ENCODE results near the gene KRTAP9-2. TPM values are rescaled to one million over a fixed set of nuclear protein-coding genes. Genes with fewer than 3 reads are reported as not detected.

KRTAP9-2 gene
- total RNA-seq, 1 experiment from 2014 or later = not detected

- Mint-ChIP-seq H3K9me3 (ENCODE audit: low read depth, unreplicated experiment) (peaks cover 4% of the 10 kb centered on the region), H3K27ac (ENCODE audit: unreplicated experiment) (no peak overlapping the region), H3K27me3 (ENCODE audit: unreplicated experiment) (no peaks in the 10 kb centered on the region), H3K36me3 (ENCODE audit: insufficient read depth, unreplicated experiment) (no peaks in the 10 kb centered on the region), H3K4me3 (ENCODE audit: low read depth, unreplicated experiment) (no peak overlapping the region), H3K4me1 (ENCODE audit: low read depth, unreplicated experiment) (peaks cover 15% of the 10 kb centered on the region)
- DNase-seq = no peak
- CTCF ChIA-PET = interaction anchor here (0.5 to 1.2 kb wide), 4 partner anchors 38 to 278 kb away, joined by 3 to 6 read pairs (median 3); partner anchors contain the start of gene KRTAP2-4
- intact Hi-C loops (cut with micrococcal nuclease; ENCODE audit: unreplicated experiment) = no loop called here
- TF ChIP-seq CTCF (IDR thresholded peaks at IDR 0.05; ENCODE audit: unreplicated experiment) = no peak
- BruUV-seq (replicated peaks) = no TSS peak
Measured at GRCh38 chr17:41212524-41213169, 13.8 kb upstream of the KRTAP9-2 start.

GRCh38 chr17:41215681-41216080, 10.8 kb upstream of the KRTAP9-2 start:
- BruUV-seq (replicated peaks) = no TSS peak
- intact Hi-C loops (cut with micrococcal nuclease; ENCODE audit: unreplicated experiment) = no loop called here
- H3K4me1 Mint-ChIP-seq (ENCODE audit: low read depth, unreplicated experiment) = peaks cover 15% of the 10 kb centered on the region
- H3K4me3 Mint-ChIP-seq (ENCODE audit: low read depth, unreplicated experiment) = no peak overlapping the region
- no peak for DNase-seq
- H3K9me3 Mint-ChIP-seq (ENCODE audit: low read depth, unreplicated experiment) = peaks cover 4% of the 10 kb centered on the region
- no peak overlapping the region for H3K27ac Mint-ChIP-seq (ENCODE audit: unreplicated experiment)
- H3K36me3 Mint-ChIP-seq (ENCODE audit: insufficient read depth, unreplicated experiment) = no peaks in the 10 kb centered on the region
- H3K27me3 Mint-ChIP-seq (ENCODE audit: unreplicated experiment) = no peaks in the 10 kb centered on the region
- CTCF ChIA-PET = no interaction called here
- TF ChIP-seq CTCF (IDR thresholded peaks at IDR 0.05; ENCODE audit: unreplicated experiment) = no peak

- no TSS peak for BruUV-seq (replicated peaks)
- no peaks in the 10 kb centered on the region for H3K4me1 Mint-ChIP-seq (ENCODE audit: low read depth, unreplicated experiment)
- no peak for DNase-seq
- H3K4me3 Mint-ChIP-seq (ENCODE audit: low read depth, unreplicated experiment) = no peak overlapping the region
- no peaks in the 10 kb centered on the region for H3K27me3 Mint-ChIP-seq (ENCODE audit: unreplicated experiment)
- intact Hi-C loops (cut with micrococcal nuclease; ENCODE audit: unreplicated experiment) = no loop called here
- H3K27ac Mint-ChIP-seq (ENCODE audit: unreplicated experiment) = no peak overlapping the region
- CTCF ChIA-PET = no interaction called here
- H3K9me3 Mint-ChIP-seq (ENCODE audit: low read depth, unreplicated experiment) = peaks cover 4% of the 10 kb centered on the region
- H3K36me3 Mint-ChIP-seq (ENCODE audit: insufficient read depth, unreplicated experiment) = no peaks in the 10 kb centered on the region
- no peak for TF ChIP-seq CTCF (IDR thresholded peaks at IDR 0.05; ENCODE audit: unreplicated experiment)
Measured at GRCh38 chr17:41223821-41224220, 2.6 kb upstream of the KRTAP9-2 start.

- CTCF ChIA-PET = no interaction called here
- H3K27me3 Mint-ChIP-seq (ENCODE audit: unreplicated experiment) = no peaks in the 10 kb centered on the region
- no peaks in the 10 kb centered on the region for H3K36me3 Mint-ChIP-seq (ENCODE audit: insufficient read depth, unreplicated experiment)
- no peak overlapping the region for H3K27ac Mint-ChIP-seq (ENCODE audit: unreplicated experiment)
- no TSS peak for BruUV-seq (replicated peaks)
- no peaks in the 10 kb centered on the region for H3K9me3 Mint-ChIP-seq (ENCODE audit: low read depth, unreplicated experiment)
- TF ChIP-seq CTCF (IDR thresholded peaks at IDR 0.05; ENCODE audit: unreplicated experiment) = no peak
- DNase-seq = no peak
- intact Hi-C loops (cut with micrococcal nuclease; ENCODE audit: unreplicated experiment) = no loop called here
- no peak overlapping the region for H3K4me3 Mint-ChIP-seq (ENCODE audit: low read depth, unreplicated experiment)
- no peaks in the 10 kb centered on the region for H3K4me1 Mint-ChIP-seq (ENCODE audit: low read depth, unreplicated experiment)
Measured at GRCh38 chr17:41226051-41226450, 397 bp upstream of the KRTAP9-2 start.

Data from Calu3 (cell line).